NCI-H146 treated with DMSO at 0.1 percent for 48 hours (cell line): ENCODE data around the gene PIP5K1C.
"Not testable (repeated sequence)": the region's sequence is repeated elsewhere in the genome, so short reads cannot be mapped to it uniquely, and the experiment has no call there.

Experiments
- DNase-seq: peaks from one replicate; lab custom pipeline; 2025; ENCODE audit not compliant: unreplicated experiment; lab: John Stamatoyannopoulos, UW

Gene PIP5K1C

GRCh38 chr19:3674784-3675543, 25.3 kb downstream of the PIP5K1C start:
- no peak for DNase-seq

- no peak for DNase-seq
Observed at GRCh38 chr19:3673506-3674439, 26.5 kb downstream of the PIP5K1C start.

GRCh38 chr19:3672993-3673392, 27.3 kb downstream of the PIP5K1C start:
- DNase-seq: no peak

- DNase-seq: no peak
Observed at GRCh38 chr19:3672575-3672948, 27.7 kb downstream of the PIP5K1C start.

GRCh38 chr19:3671680-3672574, 28.3 kb downstream of the PIP5K1C start:
- DNase-seq: no peak

- DNase-seq: no peak
Observed at GRCh38 chr19:3670796-3671679, 29.2 kb downstream of the PIP5K1C start.

GRCh38 chr19:3669947-3670795, 30.1 kb downstream of the PIP5K1C start:
- no peak for DNase-seq

- DNase-seq: no peak
Observed at GRCh38 chr19:3669082-3669946, 31.0 kb downstream of the PIP5K1C start.

- no peak for DNase-seq
Observed at GRCh38 chr19:3668331-3669081, 31.8 kb downstream of the PIP5K1C start.

- no peak for DNase-seq
Observed at GRCh38 chr19:3667766-3668165, 32.5 kb downstream of the PIP5K1C start.

GRCh38 chr19:3667037-3667638, 33.1 kb downstream of the PIP5K1C start:
- no peak for DNase-seq

GRCh38 chr19:3666545-3666856, 33.8 kb downstream of the PIP5K1C start:
- DNase-seq: not testable (repeated sequence)

- DNase-seq: no peak
Observed at GRCh38 chr19:3665681-3666544, 34.4 kb downstream of the PIP5K1C start.

- DNase-seq: no peak
Observed at GRCh38 chr19:3664879-3665642, 35.2 kb downstream of the PIP5K1C start.

GRCh38 chr19:3663838-3664237, 36.4 kb downstream of the PIP5K1C start:
- DNase-seq: no peak
